Ammon's horn (tissue), 1 donor: Measurements from ENCODE around the gene PIGP.
"Not testable (repeated sequence)": the region's sequence is repeated elsewhere in the genome, so short reads cannot be mapped to it uniquely, and the experiment has no call there.

Experiments
- DNase-seq: peaks from one replicate; pipeline ENCODE4 v3.0.0-alpha.2; 2016; ENCODE audit warnings: low spot score

The PIGP gene

DNA sequence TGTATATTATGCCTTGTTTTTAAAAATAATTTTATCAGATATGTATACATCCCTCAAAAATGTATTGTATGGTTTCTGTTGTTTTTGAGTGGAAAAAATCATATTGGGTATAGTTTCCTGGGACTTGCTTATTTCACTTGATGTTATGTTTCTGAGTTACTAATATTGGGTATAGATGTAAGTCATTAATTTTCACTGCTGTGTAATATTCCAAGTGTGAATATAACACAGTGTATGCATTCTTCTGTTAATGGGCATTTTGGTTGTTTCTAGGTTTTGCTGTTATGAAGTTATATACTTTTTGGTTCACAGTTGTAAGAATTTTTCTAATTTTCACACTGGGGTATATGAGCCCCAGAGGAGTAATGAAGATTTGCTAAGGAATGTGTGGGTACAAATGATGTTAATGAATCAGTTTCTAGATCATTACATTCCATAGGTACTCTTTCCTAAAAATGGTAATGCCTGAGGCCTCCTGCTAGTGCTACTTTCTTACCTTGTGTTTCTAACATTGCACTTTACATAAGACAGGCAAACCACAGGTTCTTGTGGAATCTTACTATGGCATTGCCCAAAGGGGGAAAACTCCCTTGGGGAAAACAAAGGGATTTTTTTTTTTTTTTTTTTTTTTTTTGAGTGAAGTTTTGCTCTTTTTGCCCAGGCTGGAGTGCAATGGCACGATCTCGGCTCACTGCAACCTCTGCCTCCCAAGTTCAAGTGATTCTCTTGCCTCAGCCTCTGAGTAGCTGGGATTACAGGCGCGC lies 3.4 kb upstream of the PIGP start:
- no peak for DNase-seq

GRCh38 chr21:37075214-37075770 lies 2.4 kb upstream of the PIGP start:
- DNase-seq: no peak

GRCh38 chr21:37074546-37074945 lies 1.7 kb upstream of the PIGP start:
- DNase-seq: no peak

DNA sequence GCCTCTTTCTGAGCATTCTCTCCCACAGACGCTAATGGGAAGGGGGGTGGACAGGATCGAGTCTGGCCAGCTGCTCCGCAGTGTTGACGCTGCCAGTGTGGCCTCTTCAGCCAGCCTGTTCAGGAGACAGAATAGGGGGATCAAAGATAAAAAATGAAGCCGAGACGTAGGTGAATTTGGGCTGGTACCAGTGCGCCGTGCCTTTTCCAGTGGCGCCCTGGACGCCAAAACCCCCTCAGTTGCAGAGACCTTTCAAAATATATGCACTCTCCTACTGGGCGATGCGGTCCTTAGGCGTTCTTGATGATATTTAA lies 1.3 kb upstream of the PIGP start:
- no peak for DNase-seq

- DNase-seq: peak; percentile 85
Measured at GRCh38 chr21:37073417-37074196, 736 bp upstream of the PIGP start.

GRCh38 chr21:37072274-37072987 lies 440 bp downstream of the PIGP start:
- DNase-seq: peak; percentile 96

DNA sequence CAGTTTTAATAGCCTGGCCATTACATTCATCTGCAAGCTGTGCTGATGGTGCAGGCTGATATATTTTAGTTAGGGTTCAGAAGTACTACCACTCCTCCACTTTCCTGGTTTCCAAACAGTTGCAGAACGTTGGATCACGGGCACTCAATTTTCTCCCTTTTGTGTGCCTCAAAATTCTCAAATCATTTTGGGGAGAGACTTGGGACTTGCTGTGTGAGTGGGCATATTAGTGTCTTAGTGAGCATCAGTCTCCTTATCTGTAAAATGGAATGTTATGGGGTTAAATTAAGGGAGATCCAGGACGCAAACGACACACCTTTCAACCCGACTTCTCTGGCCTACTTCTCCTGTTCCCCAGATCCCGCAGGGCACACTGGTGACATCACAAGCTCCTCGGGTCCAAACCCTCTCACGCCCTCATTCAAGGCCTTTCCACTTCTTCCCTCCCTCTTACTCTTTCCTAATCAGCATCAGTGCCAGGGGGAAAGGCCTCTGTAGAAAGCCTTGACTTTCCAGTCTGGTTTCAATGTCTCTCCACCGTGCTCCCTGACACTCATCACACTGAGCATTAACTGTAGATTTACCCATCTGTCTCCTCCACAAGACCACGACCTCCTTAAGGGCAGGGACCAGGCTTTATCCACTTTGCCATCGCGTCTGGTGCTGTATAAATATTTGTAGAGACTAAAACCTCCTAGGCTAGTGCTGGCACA lies 1.2 kb downstream of the PIGP start:
- peak; percentile 51 for DNase-seq

DNA sequence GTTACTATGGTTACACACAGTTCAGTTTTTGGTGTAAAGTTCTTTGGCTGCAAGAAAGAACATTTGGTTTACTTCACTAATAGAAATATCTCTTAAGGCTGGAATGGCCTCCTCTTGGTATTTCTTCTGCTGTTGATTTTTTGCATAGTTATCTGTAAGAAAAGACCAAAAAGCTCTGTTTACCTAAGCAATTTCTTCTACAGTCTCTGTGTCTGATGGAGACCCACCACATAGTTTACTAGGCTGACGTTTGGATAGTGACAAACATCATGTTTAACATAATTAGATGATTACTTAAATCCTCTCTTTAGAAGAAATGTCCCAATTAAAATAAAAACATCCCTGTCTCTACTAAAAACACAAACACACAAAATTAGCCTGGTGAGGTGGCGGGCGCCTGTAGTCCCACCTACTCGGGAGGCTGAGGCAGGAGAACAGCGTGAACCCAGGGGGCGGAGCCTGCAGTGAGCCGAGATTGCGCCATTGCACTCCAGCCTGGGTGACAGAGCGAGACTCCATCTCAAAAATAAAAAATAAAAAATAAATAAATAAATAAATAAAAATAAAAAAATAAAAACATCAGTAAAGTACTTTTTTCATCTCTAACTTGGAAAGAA lies 7.2 kb downstream of the PIGP start:
- DNase-seq: no peak

DNA sequence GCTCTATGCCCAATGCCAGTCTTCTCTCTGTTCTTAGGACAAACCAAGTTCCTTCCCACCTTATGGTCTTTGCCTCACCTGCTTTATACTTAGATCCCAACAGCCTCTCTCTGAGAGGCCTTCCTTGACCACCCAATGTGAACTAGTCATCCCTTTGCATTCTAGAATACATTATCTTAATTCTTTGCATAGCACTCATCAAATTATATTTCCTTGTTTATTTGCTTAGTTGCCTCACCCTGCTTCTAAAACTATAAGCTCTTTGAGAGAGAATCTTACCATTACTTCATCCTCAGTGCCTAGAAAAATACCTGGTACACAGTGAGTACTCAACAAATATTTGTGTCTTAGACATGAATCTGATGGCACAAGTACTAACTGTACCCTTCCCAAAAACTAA lies 8.0 kb downstream of the PIGP start:
- DNase-seq: no peak

DNA sequence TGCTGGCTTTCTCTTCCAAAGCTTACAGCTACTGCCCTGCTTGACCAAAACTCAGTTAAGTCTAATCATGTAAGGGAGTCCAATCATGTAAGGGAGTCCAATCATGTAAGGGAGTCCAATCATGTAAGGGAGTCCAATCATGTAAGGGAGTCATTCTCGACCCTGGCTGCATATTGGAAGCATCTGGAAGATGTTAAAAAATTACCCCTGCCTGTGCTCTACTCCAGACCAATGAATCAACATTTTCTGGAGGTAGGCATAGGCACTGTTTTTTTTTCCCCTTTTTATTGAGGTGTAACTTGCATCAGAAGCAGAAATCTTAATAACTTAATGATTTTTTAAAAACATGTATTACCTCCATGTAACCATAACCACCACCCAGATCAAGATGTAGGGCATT lies 9.4 kb downstream of the PIGP start:
- no peak for DNase-seq

GRCh38 chr21:37062593-37062935 lies 10.3 kb downstream of the PIGP start:
- DNase-seq: no peak

DNA sequence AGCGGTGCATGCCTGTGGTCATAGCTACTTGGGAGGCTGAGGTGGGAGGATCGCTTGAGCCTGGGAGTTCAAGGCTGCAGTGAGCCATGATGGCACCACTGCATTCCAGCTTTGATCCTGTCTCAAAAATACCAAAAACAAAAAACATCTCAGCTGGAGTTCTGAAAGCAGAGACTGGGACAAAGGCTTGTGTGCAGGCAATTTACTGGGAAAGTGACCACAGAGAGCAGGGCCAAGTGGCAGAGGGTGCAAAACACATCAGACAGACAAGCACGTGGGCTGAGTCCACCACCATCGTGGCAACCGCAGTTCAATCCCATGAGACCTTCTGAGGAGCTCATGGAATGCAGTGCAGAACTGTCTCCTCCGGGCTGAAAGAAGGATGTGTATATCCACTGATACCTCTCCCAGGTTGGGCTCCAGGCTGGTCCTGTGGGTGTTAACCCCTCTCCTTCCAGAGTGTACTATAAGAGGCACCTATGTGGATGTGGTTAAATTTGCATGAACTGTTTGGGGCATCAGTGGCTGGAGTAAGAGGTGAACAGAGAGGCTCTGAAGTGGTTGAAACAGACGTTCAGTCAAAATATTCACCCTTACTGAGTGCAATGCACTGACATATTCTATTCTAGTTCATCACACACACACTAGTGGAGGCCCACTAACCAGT lies 10.8 kb downstream of the PIGP start:
- DNase-seq: no peak

DNA sequence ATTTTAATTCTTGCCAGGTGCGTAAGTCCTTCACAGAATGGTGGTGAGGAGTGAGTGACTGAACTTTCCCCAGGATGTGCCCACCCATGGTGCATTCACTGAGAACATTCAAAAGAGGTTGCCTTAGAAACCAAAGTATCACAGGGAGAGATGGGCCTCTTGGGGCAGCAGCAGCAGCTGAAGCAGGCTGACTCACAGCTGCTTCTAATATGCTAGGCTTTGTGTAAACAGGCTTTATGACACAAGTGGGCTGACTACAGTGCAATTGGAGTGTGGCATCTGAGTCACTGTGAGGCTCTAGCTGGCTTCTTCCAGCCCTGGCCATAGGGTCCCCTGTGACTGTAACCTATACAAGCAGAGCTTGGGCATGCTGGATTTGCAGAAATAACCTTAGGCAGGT lies 12.6 kb downstream of the PIGP start:
- peak; percentile 77 for DNase-seq

GRCh38 chr21:37059181-37059580 lies 13.7 kb downstream of the PIGP start:
- no peak for DNase-seq

- peak; percentile 48 for DNase-seq
Measured at GRCh38 chr21:37058261-37058660, 14.6 kb downstream of the PIGP start.

DNA sequence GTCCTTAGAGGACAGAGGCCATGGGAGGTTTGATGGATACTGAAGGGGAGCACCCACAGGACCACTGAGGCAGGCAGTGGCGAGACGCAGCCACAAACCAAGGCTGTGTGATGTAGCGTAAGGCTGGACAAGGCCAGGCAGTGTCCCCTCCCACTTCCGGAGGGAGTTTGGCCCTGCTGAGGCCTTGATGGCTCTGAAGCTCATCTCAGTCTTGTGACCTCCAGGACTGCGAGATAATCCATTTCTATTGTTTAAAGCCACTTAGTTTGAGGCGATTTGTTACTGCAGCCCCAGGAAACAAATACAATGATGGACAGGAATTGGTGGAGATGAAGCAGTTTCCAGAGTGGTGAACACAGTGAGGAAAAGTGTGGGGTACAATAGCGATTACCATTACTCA lies 15.3 kb downstream of the PIGP start:
- no peak for DNase-seq

- DNase-seq: no peak
Measured at GRCh38 chr21:37055271-37055855, 17.5 kb downstream of the PIGP start.

- DNase-seq: not testable (repeated sequence)
Measured at GRCh38 chr21:37049741-37050140, 23.1 kb downstream of the PIGP start.

GRCh38 chr21:37047079-37047478 lies 25.8 kb downstream of the PIGP start:
- no peak for DNase-seq

DNA sequence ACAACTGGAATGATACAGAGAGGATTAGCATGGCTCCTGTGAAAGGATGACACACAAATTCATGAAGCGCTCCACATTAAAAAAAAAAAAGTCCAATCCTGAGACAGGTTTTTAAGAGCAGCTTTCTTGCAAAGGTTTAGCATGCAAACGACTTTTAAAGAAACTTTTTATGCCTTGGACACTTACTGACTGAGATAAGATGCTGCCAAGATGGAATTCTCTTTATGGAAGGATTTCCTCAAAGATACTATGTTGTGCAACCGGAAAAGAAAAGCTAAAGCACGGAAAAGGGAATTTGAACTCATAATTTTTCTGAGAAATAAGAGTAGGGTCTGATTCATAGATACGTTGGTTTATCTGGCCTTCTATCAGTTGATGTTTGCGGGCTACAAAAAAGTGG lies 27.3 kb downstream of the PIGP start:
- no peak for DNase-seq

DNA sequence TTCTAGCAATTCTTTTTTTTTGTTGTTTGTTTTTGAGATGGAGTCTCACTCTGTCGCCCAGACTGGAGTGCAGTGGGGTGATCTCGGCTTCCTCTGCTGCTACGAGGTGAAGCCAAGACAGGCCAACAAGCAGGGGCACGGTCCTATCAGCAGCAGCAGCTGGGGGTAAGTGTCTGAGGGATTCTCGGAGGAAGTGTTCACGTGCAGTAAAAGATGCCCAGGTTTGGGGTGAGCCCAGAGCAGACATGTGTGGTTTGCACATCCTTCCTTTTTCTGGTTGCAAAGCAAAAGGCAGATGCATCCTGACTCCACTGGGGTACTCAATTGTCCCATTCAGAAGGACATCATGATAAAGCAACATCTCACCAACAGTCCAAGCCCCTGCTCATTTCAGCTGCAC lies 27.7 kb downstream of the PIGP start:
- DNase-seq: peak; percentile 27
